ENCODE results near the gene C10orf67.

The C10orf67 gene

GRCh38 chr10:23195846-23196600 is 148.6 kb downstream of the C10orf67 start:
- DNase-seq = no peak

GRCh38 chr10:23194966-23195845 is 149.4 kb downstream of the C10orf67 start:
- DNase-seq = no peak

GRCh38 chr10:23194471-23194965 is 150.1 kb downstream of the C10orf67 start:
- no peak for DNase-seq

GRCh38 chr10:23193435-23194074 is 151.0 kb downstream of the C10orf67 start:
- DNase-seq = no peak

- DNase-seq = no peak
These were observed 151.7 kb downstream of the C10orf67 start for GRCh38 chr10:23192712-23193434.

GRCh38 chr10:23191764-23192711 is 152.6 kb downstream of the C10orf67 start, which contains the start of gene PTF1A:
PTF1A (plus strand) TSS chr10:23192312; CDS start chr10:23192531, 219 bp downstream.
- DNase-seq = no peak

GRCh38 chr10:23190872-23191763 is 153.5 kb downstream of the C10orf67 start:
- no peak for DNase-seq

- DNase-seq = no peak
These were observed 155.6 kb downstream of the C10orf67 start for GRCh38 chr10:23189024-23189423.

- DNase-seq = no peak
These were observed 157.4 kb downstream of the C10orf67 start for GRCh38 chr10:23187155-23187554.

- no peak for DNase-seq
These were observed 157.9 kb downstream of the C10orf67 start for GRCh38 chr10:23186697-23187096.

GRCh38 chr10:23186178-23186577 is 158.4 kb downstream of the C10orf67 start:
- no peak for DNase-seq

- DNase-seq = no peak
These were observed 169.6 kb downstream of the C10orf67 start for GRCh38 chr10:23174977-23175512.

GRCh38 chr10:23174074-23174976 is 170.3 kb downstream of the C10orf67 start:
- no peak for DNase-seq

GRCh38 chr10:23173214-23174073 is 171.2 kb downstream of the C10orf67 start:
- DNase-seq = no peak

- no peak for DNase-seq
These were observed 172.0 kb downstream of the C10orf67 start for GRCh38 chr10:23172429-23173213.

- no peak for DNase-seq
These were observed 173.2 kb downstream of the C10orf67 start for GRCh38 chr10:23171232-23171876.

Measured in CD4-positive, alpha-beta T cell treated with Interleukin-4 for 4 hours (primary cell).